GM18511 (cell line): ENCODE measurements around the gene CCN6.

Experiments
- ATAC-seq: cut with Tn5 transposase; IDR thresholded peaks from one replicate; pipeline ENCODE4 v1.9.1; 2021; ENCODE audit warnings: mild to moderate bottlenecking, moderate library complexity; ENCODE audit not compliant: unreplicated experiment

CCN6 gene

DNA sequence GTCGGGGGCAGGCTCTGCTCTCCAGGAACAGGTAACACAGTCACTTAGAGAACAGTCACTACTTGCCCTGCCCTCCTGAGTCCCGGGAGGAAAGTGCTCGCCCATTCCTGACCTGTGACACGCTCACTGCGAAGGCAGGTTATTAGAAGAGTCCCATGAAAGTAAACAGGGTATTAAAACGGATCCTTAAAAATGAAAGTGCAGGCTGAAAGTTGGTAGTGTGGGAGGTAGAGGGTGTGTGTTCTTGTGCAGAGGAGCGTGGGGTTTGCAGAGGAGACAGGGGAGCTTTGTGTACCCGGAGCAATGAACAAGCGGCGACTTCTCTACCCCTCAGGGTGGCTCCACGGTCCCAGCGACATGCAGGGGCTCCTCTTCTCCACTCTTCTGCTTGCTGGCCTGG is at the start of gene CCN6:
CCN6 (plus strand) TSS at position 104 of the 400 bp plus-strand sequence; CDS start at position 358, 254 bp downstream.
- ATAC-seq, result no peak

GRCh38 chr6:112004201-112005012 is 49.5 kb upstream of the CCN6 start:
- no peak for ATAC-seq

DNA sequence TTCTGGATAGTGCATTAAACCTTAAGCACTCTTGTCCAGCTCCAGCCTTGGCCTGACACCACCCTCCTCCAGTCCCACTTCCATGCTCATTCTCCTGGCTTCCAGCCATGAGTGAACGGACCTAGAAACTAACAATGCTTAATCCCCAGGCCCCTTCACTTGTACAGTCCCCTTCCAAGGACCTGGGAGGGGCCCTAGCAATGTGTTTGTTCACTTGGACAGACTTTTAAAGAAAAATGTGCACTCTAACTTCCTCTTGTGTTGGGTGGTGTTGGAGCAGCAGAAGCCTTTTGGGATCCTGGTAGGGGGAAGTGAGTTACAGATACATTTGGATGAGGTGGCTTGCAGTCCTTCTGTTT is 48.9 kb upstream of the CCN6 start:
- ATAC-seq, result no peak

DNA sequence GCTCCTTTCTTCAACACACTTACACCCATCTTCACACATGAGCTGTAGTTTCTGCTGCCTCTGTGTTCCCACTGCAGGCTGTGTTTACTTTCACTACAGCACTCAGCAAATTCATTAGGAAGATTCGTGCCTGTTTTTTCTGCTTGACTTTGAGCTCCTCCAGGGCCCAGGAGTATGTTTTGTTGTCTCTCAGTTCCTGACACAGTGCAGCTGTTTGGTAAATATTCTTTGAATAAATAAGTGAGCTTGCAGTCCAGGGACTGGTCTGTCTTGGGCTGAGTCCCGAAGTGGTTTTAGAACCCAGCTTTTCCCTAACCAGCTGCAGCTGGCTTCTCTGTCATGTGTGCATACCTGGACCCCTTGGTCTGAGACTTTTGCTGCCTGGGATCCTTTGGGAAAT is 46.6 kb upstream of the CCN6 start:
- no peak for ATAC-seq

DNA sequence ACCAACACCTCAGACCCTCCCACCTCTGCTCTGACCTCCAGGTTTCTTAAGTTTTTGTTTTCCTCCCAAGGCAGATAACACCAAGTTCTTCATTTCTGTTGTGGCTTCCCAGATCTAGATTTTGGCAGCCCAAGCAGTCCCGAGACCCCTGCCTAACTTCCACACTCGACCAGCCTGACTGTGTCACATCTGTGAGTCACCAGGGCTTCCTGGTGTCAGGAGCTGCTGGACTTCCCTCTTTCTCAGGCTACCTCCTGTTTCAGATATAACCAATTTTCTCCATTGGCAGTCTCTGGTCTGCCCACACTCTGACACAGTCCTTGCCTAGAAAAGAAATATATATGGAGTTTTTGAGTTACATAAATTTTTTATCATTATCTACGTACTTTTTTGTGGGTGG is 46.1 kb upstream of the CCN6 start:
- ATAC-seq, result no peak

GRCh38 chr6:112008482-112008881 is 45.4 kb upstream of the CCN6 start:
- ATAC-seq, result no peak

DNA sequence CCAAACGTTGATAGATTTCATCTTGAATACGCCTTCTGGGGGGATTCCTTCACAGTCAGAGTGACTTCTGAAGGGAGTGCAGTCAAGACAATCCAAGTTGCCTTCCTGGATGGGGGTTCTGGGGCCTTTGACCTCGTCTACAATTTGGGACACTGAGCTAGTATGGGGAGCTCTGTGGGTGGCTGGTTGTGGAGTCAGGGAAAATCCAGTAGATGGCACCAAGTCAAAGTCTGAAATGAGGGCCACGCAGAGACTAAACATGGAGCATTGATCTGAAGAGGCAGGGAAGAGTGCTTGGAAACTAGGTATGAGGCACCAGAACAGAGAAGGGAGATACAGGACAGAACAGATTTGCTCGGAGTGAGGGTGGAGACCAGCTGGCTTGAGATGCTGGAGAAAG is 43.6 kb upstream of the CCN6 start:
- ATAC-seq, result no peak

- no peak for ATAC-seq
Measured at GRCh38 chr6:112013051-112013450, 40.9 kb upstream of the CCN6 start.

GRCh38 chr6:112014483-112014882 is 39.4 kb upstream of the CCN6 start:
- ATAC-seq, result no peak

DNA sequence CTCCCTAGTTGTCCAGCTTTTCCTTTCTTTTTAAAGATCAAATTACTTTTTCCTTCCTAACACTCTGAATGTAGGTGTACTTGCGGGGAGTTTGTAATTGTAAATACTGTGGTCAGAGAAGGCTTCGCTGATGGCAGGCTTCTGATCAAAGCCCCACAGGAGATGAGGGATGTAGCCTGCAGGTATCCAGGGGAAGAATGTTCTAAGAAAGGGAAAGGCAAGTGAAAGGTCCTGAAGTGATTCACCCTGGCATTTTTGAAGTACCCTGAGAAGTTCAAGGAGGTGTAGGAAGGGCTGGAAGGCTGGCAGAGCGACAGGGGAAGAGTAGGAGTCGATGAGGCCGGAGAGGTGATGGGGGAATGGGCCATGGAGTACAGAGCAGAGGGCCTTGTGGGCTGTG is 38.2 kb upstream of the CCN6 start:
- no peak for ATAC-seq

GRCh38 chr6:112016320-112016719 is 37.6 kb upstream of the CCN6 start:
- ATAC-seq, result no peak

DNA sequence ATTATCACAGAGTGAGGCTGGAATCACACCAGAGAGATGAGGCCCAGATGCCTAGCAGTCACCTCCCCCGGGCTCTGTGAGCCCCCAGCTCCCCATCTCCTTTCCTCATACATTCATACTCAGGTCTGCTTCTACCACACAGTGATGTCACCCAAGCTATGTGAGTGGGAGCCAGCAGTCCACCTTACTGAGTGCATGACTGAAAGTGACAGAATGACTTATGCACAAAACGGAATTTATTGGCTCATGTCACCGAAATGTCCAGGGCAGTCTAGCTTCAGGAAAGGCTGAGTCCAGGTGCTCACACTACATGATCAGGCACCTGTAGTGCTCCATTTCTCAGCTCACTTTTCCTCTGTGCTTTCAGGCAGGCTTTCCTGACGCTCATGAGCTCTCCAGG is 36.7 kb upstream of the CCN6 start:
- ATAC-seq, result no peak

- ATAC-seq, result no peak
Measured at GRCh38 chr6:112017760-112018537, 36.0 kb upstream of the CCN6 start.

GRCh38 chr6:112018619-112019416 is 35.1 kb upstream of the CCN6 start:
- no peak for ATAC-seq

GRCh38 chr6:112019589-112019988 is 34.3 kb upstream of the CCN6 start:
- no peak for ATAC-seq

- no peak for ATAC-seq
Measured at GRCh38 chr6:112021691-112022310, 32.1 kb upstream of the CCN6 start.

DNA sequence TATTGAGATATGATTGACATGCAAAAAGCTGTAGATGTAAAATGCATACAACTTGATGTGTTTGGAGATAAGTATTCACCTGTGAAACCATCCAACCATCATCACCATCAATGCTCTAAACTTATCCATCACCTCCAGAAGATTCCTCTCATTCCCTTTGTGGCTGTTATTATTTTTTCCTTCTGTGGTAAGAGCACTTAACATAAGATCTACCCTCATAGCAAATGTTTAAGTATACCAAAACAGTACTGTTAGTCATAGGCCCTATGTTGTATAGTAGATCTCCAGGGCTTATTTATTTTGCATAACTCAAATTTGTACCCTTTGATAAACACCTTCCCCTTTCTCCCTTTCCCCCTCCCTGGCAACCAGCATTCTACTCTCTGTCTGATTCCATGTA is 31.2 kb upstream of the CCN6 start:
- no peak for ATAC-seq

DNA sequence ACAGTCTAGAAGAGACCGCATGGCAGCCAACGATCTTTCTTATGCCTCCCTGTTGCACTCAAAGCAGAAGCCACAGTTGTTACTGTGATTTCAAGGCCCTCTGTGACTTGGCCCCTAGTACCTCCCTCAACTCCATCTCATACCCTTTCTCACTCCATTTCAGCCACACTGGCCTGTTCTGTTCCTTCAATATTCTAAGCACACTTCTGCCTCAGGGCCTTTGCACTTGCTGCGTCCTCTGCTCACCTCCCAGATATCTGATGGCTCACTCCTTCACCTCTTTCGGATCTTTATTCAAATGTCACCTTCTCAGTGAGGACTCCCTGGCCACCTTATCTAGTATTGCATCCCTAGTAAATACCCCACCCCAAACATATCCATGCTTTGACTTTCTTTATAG is 29.4 kb upstream of the CCN6 start:
- no peak for ATAC-seq

DNA sequence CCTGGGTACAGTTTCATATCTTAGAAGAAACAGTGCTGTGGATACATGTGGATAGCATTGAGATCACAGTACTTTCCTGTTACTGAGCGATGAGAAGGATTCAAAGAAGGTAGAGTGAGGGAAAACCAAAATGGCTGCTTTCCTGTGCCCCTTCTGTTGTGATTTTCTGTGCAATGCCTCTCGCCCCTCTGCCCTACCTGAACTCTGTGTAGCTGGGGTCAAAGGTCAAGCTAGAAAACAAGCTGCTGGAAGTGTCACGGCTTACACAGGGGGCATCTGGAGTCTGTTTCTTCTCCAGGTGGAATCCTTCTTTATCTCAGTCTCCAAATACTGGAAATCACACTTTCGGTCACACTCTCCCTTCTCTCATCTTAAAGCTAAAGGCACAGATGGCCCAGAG is 27.0 kb upstream of the CCN6 start:
- no peak for ATAC-seq

GRCh38 chr6:112027942-112028674 is 25.8 kb upstream of the CCN6 start:
- peak; percentile 79 for ATAC-seq
